Naive thymus-derived CD4-positive, alpha-beta T cell (primary cell): ENCODE data around the gene PRKAR1A. TPM values are rescaled to one million over a fixed set of nuclear protein-coding genes. Genes with fewer than 3 reads are reported as not detected.
"Not testable (repeated sequence)": the region's sequence is repeated elsewhere in the genome, so short reads cannot be mapped to it uniquely, and the experiment has no call there.

Experiments used
- ATAC-seq: fragments of 150-1000 bp; cut with Tn5 transposase; 2 replicates; pipeline ENCODE4 v1.10.0; 2021; ENCODE audit warnings: mild to moderate bottlenecking, moderate library complexity
- CTCF ChIA-PET: fragments of 350-600 bp; sonication (Branson Sonifier 250); formaldehyde crosslinking; loops from one replicate; lab custom pipeline; 2021; ENCODE audit warnings: antibody characterized with exemption; lab: Charles Lee
- POLR2A ChIA-PET: fragments of 350-600 bp; sonication (Branson Sonifier 250); formaldehyde crosslinking; loops from one replicate; lab custom pipeline; 2021; ENCODE audit warnings: antibody characterized with exemption, inconsistent platforms; lab: Charles Lee
- DNase-seq, 9 donors: peaks; one replicate each; pipeline versions ENCODE4 v3.0.0 to v3.0.0-alpha.2; 2020 to 2022; ENCODE audit warnings: mixed read lengths in 1 of 9
- H3K27ac ChIP-seq: one replicate; pipeline ENCODE4 v1.7.0; 2013; ENCODE audit warnings: mild to moderate bottlenecking, low read depth, low read length, moderate library complexity
- H3K27me3 ChIP-seq, 2 donors: one replicate each; pipeline ENCODE4 v1.7.0; 2013; ENCODE audit warnings: low read length in 2 of 2, mild to moderate bottlenecking in 2 of 2, moderate library complexity in 2 of 2; ENCODE audit not compliant: control insufficient read depth in 2 of 2, insufficient read depth in 2 of 2
- H3K36me3 ChIP-seq, 3 experiments: 1 replicate in 2 of 3; 2 replicates in 1 of 3; pipeline ENCODE4 v1.7.0; 2013; ENCODE audit warnings: low read length in 3 of 3, mild to moderate bottlenecking in 3 of 3, moderate library complexity in 1 of 3; ENCODE audit not compliant: insufficient read depth in 3 of 3, control insufficient read depth in 2 of 3
- H3K4me1 ChIP-seq, 2 donors: one replicate each; pipeline ENCODE4 v1.7.0; 2013; ENCODE audit warnings: low read length in 2 of 2, mild to moderate bottlenecking in 2 of 2, moderate library complexity in 1 of 2; ENCODE audit not compliant: control insufficient read depth in 2 of 2, insufficient read depth in 2 of 2
- H3K4me3 ChIP-seq: 2 replicates; pipeline ENCODE4 v1.7.0; 2013; ENCODE audit warnings: mild to moderate bottlenecking, low read length
- H3K9me3 ChIP-seq, 3 experiments: 1 replicate in 2 of 3; 2 replicates in 1 of 3; pipeline ENCODE4 v1.7.0; 2013; ENCODE audit warnings: low read length in 3 of 3; ENCODE audit not compliant: control insufficient read depth in 2 of 3
- H3K27ac Mint-ChIP-seq, 9 donors: one replicate each; pipeline ENCODE4 v1.8.0; 2020 to 2022; ENCODE audit warnings: mixed read lengths in 9 of 9, mild to moderate bottlenecking in 8 of 9, moderate library complexity in 5 of 9, inconsistent platforms in 2 of 9
- H3K27me3 Mint-ChIP-seq, 5 donors: one replicate each; pipeline ENCODE4 v1.8.0; 2021 to 2022; ENCODE audit warnings: mixed read lengths in 5 of 5, mild to moderate bottlenecking in 1 of 5
- H3K36me3 Mint-ChIP-seq, 5 donors: one replicate each; pipeline ENCODE4 v1.8.0; 2020 to 2022; ENCODE audit warnings: mixed read lengths in 5 of 5, mild to moderate bottlenecking in 3 of 5, inconsistent platforms in 1 of 5
- H3K4me1 Mint-ChIP-seq, 7 donors: one replicate each; pipeline ENCODE4 v1.8.0; 2020 to 2022; ENCODE audit warnings: mixed read lengths in 7 of 7, mild to moderate bottlenecking in 3 of 7, inconsistent platforms in 1 of 7
- H3K4me3 Mint-ChIP-seq, 10 donors: one replicate each; pipeline ENCODE4 v1.8.0; 2020 to 2022; ENCODE audit warnings: mild to moderate bottlenecking in 10 of 10, mixed read lengths in 10 of 10, moderate library complexity in 6 of 10, inconsistent platforms in 2 of 10
- H3K9me3 Mint-ChIP-seq, 11 donors: one replicate each; pipeline ENCODE4 v1.8.0; 2020 to 2022; ENCODE audit warnings: mixed read lengths in 11 of 11, mild to moderate bottlenecking in 4 of 11, inconsistent platforms in 1 of 11, moderate library complexity in 1 of 11
- intact Hi-C, 2 donors: fragments of 100-400 bp; cut with micrococcal nuclease; formaldehyde crosslinking; loops; one replicate each; pipeline ENCODE4 v1.15.1; 2023
- polyA plus RNA-seq, 2 donors: library from polyadenylated mRNA; unstranded; fragments of 300-500 nt; fragmentation: Illumina TruSeq; gene quantifications; one replicate each; pipeline ENCODE4 v1.2.3, GENCODE V29; 2021
- total RNA-seq, 6 experiments: library from RNA in 5 of 6; stranded (reverse) in 5 of 6; gene quantifications; 1 replicate in 5 of 6; 2 replicates in 1 of 6; pipeline ENCODE4 v1.2.3 and lab custom pipeline; 2021 to 2026

The PRKAR1A gene
- total and polyA plus RNA-seq, 7 experiments from 2014 or later = 115 to 224 (median 156) TPM

- H3K27ac Mint-ChIP-seq = no peak overlapping the region
- H3K9me3 Mint-ChIP-seq = peaks cover 0 to 4% (median 0%) of the 10 kb centered on the region in 11 donors
- CTCF ChIA-PET = no interaction called here
- Histone ChIP-seq H3K4me3 (no peak overlapping the region), H3K4me1 (no peaks in the 10 kb centered on the region), H3K27me3 (no peaks in the 10 kb centered on the region), H3K27ac (no peak overlapping the region), H3K9me3 (no peaks in the 10 kb centered on the region), H3K36me3 (no peaks in the 10 kb centered on the region)
- no peak for DNase-seq
- H3K4me1 Mint-ChIP-seq = no peaks in the 10 kb centered on the region
- H3K36me3 Mint-ChIP-seq = no peaks in the 10 kb centered on the region
- POLR2A ChIA-PET = no interaction called here
- peaks cover 0 to 4% (median 0%) of the 10 kb centered on the region in 5 donors for H3K27me3 Mint-ChIP-seq
- intact Hi-C loops = no loop called here
- no peak overlapping the region for H3K4me3 Mint-ChIP-seq
- ATAC-seq = no peak
Observed at GRCh38 chr17:68577497-68577821, 65.2 kb downstream of the PRKAR1A start.

- Mint-ChIP-seq H3K36me3 (peaks cover 0 to 2% (median 0%) of the 10 kb centered on the region in 5 donors), H3K27me3 (peaks cover 0 to 6% (median 0%) of the 10 kb centered on the region in 5 donors), H3K9me3 (peaks cover 0 to 4% (median 0%) of the 10 kb centered on the region in 11 donors), H3K4me1 (no peaks in the 10 kb centered on the region), H3K4me3 (no peak overlapping the region), H3K27ac (no peak overlapping the region)
- no peak for DNase-seq
- no peak for ATAC-seq
- Histone ChIP-seq H3K36me3 (no peaks in the 10 kb centered on the region), H3K27ac (no peak overlapping the region), H3K4me3 (no peak overlapping the region), H3K27me3 (no peaks in the 10 kb centered on the region), H3K9me3 (no peaks in the 10 kb centered on the region), H3K4me1 (no peaks in the 10 kb centered on the region)
- POLR2A ChIA-PET = no interaction called here
- intact Hi-C loops = no loop called here
- CTCF ChIA-PET = no interaction called here
Observed at GRCh38 chr17:68578236-68578635, 66.0 kb downstream of the PRKAR1A start.

- H3K4me1 Mint-ChIP-seq = no peaks in the 10 kb centered on the region
- Histone ChIP-seq H3K4me1 (no peaks in the 10 kb centered on the region), H3K9me3 (no peaks in the 10 kb centered on the region), H3K27ac (no peak overlapping the region), H3K27me3 (no peaks in the 10 kb centered on the region), H3K36me3 (no peaks in the 10 kb centered on the region), H3K4me3 (no peak overlapping the region)
- intact Hi-C loops = no loop called here
- H3K36me3 Mint-ChIP-seq = peaks cover 0 to 4% (median 0%) of the 10 kb centered on the region in 5 donors
- ATAC-seq (no peak), DNase-seq (no peak)
- POLR2A ChIA-PET = no interaction called here
- H3K4me3 Mint-ChIP-seq = no peak overlapping the region
- H3K27ac Mint-ChIP-seq = no peak overlapping the region
- peaks cover 0 to 10% (median 0%) of the 10 kb centered on the region in 5 donors for H3K27me3 Mint-ChIP-seq
- CTCF ChIA-PET = no interaction called here
- peaks cover 0 to 4% (median 0%) of the 10 kb centered on the region in 11 donors for H3K9me3 Mint-ChIP-seq
Observed at GRCh38 chr17:68579194-68579927, 67.1 kb downstream of the PRKAR1A start.

- no peak for ATAC-seq
- intact Hi-C loops = no loop called here
- no peak for DNase-seq
- Histone ChIP-seq H3K27me3 (no peaks in the 10 kb centered on the region), H3K9me3 (no peaks in the 10 kb centered on the region), H3K27ac (no peak overlapping the region), H3K4me3 (no peak overlapping the region), H3K4me1 (no peaks in the 10 kb centered on the region), H3K36me3 (no peaks in the 10 kb centered on the region)
- Mint-ChIP-seq H3K36me3 (peaks cover 0 to 4% (median 0%) of the 10 kb centered on the region in 5 donors), H3K27me3 (peaks cover 0 to 10% (median 0%) of the 10 kb centered on the region in 5 donors), H3K4me1 (no peaks in the 10 kb centered on the region), H3K9me3 (peaks cover 0 to 4% (median 0%) of the 10 kb centered on the region in 11 donors), H3K27ac (no peak overlapping the region), H3K4me3 (no peak overlapping the region)
- POLR2A ChIA-PET = no interaction called here
- CTCF ChIA-PET = no interaction called here
Observed at GRCh38 chr17:68580236-68580770, 68.1 kb downstream of the PRKAR1A start.

GRCh38 chr17:68581863-68582645 is 69.8 kb downstream of the PRKAR1A start:
- Histone ChIP-seq H3K4me1 (no peaks in the 10 kb centered on the region), H3K4me3 (no peak overlapping the region), H3K36me3 (no peaks in the 10 kb centered on the region), H3K9me3 (no peaks in the 10 kb centered on the region), H3K27me3 (no peaks in the 10 kb centered on the region), H3K27ac (no peak overlapping the region)
- H3K27me3 Mint-ChIP-seq = peaks cover 2 to 10% (median 5%) of the 10 kb centered on the region in 5 donors
- ATAC-seq = no peak
- no peaks in the 10 kb centered on the region for H3K4me1 Mint-ChIP-seq
- H3K9me3 Mint-ChIP-seq = peaks cover 0 to 4% (median 0%) of the 10 kb centered on the region in 11 donors
- intact Hi-C loops = no loop called here
- H3K27ac Mint-ChIP-seq = no peak overlapping the region
- ChIA-PET POLR2A (no interaction called here), CTCF (no interaction called here)
- H3K36me3 Mint-ChIP-seq = peaks cover 0 to 4% (median 0%) of the 10 kb centered on the region in 5 donors
- no peak overlapping the region for H3K4me3 Mint-ChIP-seq
- no peak for DNase-seq

- H3K36me3 ChIP-seq, DNase-seq, H3K4me1 ChIP-seq, H3K27ac Mint-ChIP-seq, CTCF ChIA-PET, H3K27me3 ChIP-seq, H3K9me3 Mint-ChIP-seq, H3K36me3 Mint-ChIP-seq, H3K9me3 ChIP-seq, H3K4me3 ChIP-seq, ATAC-seq, POLR2A ChIA-PET, H3K4me3 Mint-ChIP-seq, intact Hi-C loops, H3K4me1 Mint-ChIP-seq, H3K27ac ChIP-seq: not testable (repeated sequence)
- H3K27me3 Mint-ChIP-seq = peaks cover 5 to 11% (median 8%) of the 10 kb centered on the region in 5 donors
Observed at GRCh38 chr17:68582867-68583266, 70.6 kb downstream of the PRKAR1A start.
